GM13977 (cell line): ENCODE measurements around the gene TBC1D22A.

Source experiments
- DNase-seq: peaks from one replicate; pipeline ENCODE4 v3.0.0; 2012; ENCODE audit warnings: low spot score
- CTCF ChIP-seq: IDR thresholded peaks from 2 replicates; pipeline ENCODE4 v1.5.1; 2012; ENCODE audit warnings: mild to moderate bottlenecking, control low read depth; ENCODE audit not compliant: insufficient read depth; ENCODE audit errors: extremely low read depth, missing control alignments
- in situ Hi-C: fragments of 300-500 bp; cut with MboI; formaldehyde crosslinking; loops from one replicate; pipeline ENCODE4 v1.12.0; 2022; ENCODE audit warnings: low sequenced_read_pairs, low pct_unique_long_range_greater_than_20kb, mixed read lengths, inconsistent platforms; ENCODE audit not compliant: unreplicated experiment

The TBC1D22A gene

DNA sequence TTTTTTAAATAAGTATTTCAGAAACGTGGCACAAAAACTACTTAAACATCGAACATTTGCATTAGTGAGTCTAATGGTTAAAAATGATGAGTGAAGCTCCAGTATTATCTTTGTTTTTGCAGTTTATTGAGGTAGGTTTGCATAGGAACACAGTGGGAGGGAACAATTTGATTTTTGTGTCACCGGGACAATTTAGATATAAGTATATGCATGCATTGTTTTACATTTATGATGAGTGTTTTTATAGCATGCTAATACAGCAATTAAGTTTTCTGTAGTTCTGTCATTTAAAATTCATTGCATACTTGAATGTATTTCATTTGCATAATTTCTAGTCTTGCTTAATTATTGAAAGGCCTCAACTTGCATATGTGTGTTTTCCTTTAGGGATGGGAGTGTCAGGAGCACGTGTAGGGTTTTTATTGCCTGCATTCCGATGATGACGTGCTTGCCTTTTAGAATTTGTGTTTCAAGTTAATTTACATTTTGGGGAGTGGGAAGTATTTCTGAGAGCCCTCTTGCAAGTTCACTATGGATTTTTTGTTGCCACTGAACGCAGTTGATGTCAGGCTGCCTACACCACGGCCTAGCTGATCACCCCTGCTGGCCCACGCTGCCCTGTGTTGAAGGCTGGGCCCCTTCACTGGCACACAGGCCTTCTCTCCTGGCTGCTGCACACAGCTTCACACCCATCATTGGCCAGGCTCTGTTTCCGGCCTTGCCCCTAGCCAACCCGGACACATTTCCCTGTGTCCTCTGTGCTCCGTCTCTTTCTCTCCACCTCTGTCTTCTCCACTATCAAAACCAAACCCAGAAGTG is 120.9 kb downstream of the TBC1D22A start:
- DNase-seq, result no peak
- no peak for TF ChIP-seq CTCF
- in situ Hi-C loops, result no loop called here

DNA sequence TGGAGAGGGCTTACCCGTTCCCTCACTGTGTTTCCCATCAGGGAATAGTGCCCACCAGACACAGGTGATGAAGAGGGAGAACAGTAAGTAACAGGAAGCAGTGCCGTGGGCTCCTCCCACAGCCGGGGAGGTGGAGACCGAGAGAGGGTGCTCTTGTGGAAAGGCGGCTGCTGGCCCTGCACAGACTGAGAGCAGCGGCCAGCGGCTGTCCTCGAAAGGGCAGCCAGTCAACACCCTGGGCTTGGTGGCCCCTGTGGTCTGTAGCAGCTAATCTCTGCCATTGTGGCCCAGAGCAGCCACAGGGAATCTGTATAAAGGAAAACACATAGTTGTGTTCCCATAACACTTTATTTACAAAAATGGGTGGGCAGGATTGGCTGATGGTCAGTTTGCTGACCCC is 121.9 kb downstream of the TBC1D22A start:
- no peak for TF ChIP-seq CTCF
- in situ Hi-C loops, result no loop called here

DNA sequence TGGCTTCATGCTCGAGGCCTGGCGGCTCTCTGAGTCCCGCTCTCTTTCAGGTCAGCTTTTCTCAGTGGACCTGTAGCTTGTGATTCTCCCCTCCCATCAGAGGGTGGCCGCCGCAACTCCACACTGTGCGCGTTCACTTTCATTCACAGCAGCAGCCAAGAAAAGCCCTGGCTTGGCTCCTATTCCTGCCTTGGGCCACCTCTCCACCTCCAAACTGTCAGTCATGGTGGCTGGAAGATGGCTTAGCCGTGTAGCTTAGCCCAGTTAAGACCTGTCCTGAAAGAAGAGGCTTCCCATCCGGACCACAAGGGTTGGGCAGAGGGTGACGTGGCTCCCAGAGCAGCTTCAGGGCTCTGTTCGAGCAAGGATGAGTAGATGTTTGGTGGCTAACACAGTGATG is 125.5 kb downstream of the TBC1D22A start:
- no peak for TF ChIP-seq CTCF
- in situ Hi-C loops, result no loop called here
- no peak for DNase-seq

More for the DNA sequence above, 121.9 kb downstream of the TBC1D22A start:
- DNase-seq, result no peak

DNA sequence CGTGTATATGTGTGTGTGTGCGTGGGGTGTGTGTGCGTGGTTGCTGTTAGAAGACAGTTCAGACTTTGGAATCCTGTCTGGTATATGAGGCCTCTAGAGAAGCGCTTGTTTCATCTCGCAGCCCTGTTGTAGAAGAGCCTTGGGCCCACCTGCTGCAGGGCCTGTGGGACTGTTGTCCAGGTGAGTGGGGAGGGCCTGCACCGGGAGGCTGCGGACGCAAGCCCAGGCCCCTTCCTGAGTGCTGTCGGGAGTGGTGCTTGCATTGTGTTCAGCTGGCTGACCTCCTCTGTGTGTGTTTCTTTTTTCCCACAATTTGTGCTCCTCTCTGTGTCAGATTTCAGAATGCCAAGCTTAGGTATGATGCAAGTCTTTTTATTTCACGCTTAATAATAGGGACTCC is 128.4 kb downstream of the TBC1D22A start:
- no peak for TF ChIP-seq CTCF
- in situ Hi-C loops, result no loop called here
- no peak for DNase-seq

- in situ Hi-C loops, result no loop called here
- no peak for TF ChIP-seq CTCF
- no peak for DNase-seq
These were observed 129.0 kb downstream of the TBC1D22A start for GRCh38 chr22:46891382-46891951.

DNA sequence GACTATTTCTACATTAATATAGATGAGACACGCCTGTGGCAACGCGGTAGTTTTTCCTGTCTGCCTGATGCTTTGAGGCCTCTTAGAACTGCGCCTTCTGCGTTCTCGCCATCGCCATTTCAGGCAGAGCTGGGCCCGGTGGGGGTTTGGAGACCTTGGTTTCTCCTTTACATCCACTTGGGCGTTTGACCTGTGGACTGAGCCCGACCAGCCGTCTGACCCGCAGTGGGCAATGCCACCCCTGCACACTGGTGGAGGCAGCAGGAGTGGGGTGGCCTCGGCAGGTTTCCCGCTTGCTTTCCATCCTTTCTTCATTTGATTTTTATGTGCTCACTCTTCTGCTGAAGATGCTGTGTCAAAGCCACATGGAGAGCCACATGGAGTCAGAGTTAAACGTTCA is 130.4 kb downstream of the TBC1D22A start:
- no peak for DNase-seq
- in situ Hi-C loops, result no loop called here
- TF ChIP-seq CTCF, result no peak
